ENCODE data around the gene D2HGDH.

Gene D2HGDH

DNA sequence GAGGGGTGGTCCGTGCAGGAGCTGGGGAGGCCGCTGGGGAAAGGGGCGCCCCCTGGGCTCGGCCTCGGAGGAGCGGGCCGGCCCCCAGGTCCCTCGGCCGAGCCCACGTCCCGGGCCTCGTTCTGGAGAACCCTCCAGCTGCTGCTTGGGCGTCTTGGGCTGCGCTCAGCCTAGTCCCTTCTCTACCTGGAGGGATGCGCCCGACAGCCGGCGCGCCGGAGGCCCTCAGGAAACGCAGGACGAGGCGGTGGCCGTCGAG lies 293 bp upstream of the D2HGDH start:
- Histone ChIP-seq H3K27me3 (ENCODE audit: control insufficient read depth in 3 of 3, insufficient read depth in 3 of 3, low read depth in 1 of 3, low read length in 3 of 3) (no peaks in the 10 kb centered on the region), H2BK5ac (ENCODE audit: low read length) (peak overlapping the region; percentile 26), H3K79me1 (ENCODE audit: low read depth, low read length) (peaks cover 4% of the 10 kb centered on the region), H3K27ac (replicated peaks; ENCODE audit: low read length) (no peak overlapping the region), H3K4me3 (ENCODE audit: low read length in 2 of 2) (peak overlapping the region; percentile 81 to 82), H3K9ac (ENCODE audit: low read depth, low read length, poor library complexity) (no peak overlapping the region), H3K14ac (ENCODE audit: low read length) (peak overlapping the region; percentile 96), H3K36me3 (replicated peaks in 1 of 2; ENCODE audit: control insufficient read depth in 2 of 2, insufficient read depth in 2 of 2, low read length in 2 of 2) (peaks cover 0 to 6% of the 10 kb centered on the region in 2 donors), H2BK120ac (ENCODE audit: low read depth, low read length) (no peak overlapping the region), H3K18ac (ENCODE audit: low read length) (peak overlapping the region; percentile 94), H3K9me3 (replicated peaks in 1 of 2; ENCODE audit: control insufficient read depth in 2 of 2, insufficient read depth in 1 of 2, low read depth in 1 of 2, low read length in 2 of 2) (peaks cover 4 to 6% of the 10 kb centered on the region in 2 donors), H2AK5ac (ENCODE audit: low read depth, low read length) (peak overlapping the region; percentile 70), H3K4ac (ENCODE audit: low read length) (no peak overlapping the region), H4K91ac (ENCODE audit: low read depth, low read length, poor library complexity) (no peak overlapping the region), H4K8ac (ENCODE audit: low read depth, low read length) (no peak overlapping the region), H3K4me1 (ENCODE audit: control insufficient read depth in 2 of 2, insufficient read depth in 1 of 2, low read depth in 1 of 2, low read length in 2 of 2) (peaks cover 0 to 2% of the 10 kb centered on the region in 2 donors), H3K23ac (ENCODE audit: low read depth, low read length, poor library complexity) (no peak overlapping the region), H2BK15ac (ENCODE audit: low read length) (no peak overlapping the region), H3K4me2 (ENCODE audit: insufficient read depth, low read length, poor library complexity, severe bottlenecking) (peak overlapping the region; percentile 62), H2AFZ (ENCODE audit: low read length) (peak overlapping the region; percentile 99), H2BK12ac (ENCODE audit: low read length) (no peak overlapping the region)
- no peak for DNase-seq (ENCODE audit: low spot score)
- WGBS, 2 donors (ENCODE audit: extremely low coverage in 2 of 2, insufficient read length in 2 of 2, insufficient replicate concordance in 1 of 2) = no CpG with 5 or more reads among the region's 25 CpGs

GRCh38 chr2:241736111-241736510 lies 1.7 kb downstream of the D2HGDH start:
- Histone ChIP-seq H3K18ac (ENCODE audit: low read length) (no peak overlapping the region), H3K4me3 (ENCODE audit: low read length in 2 of 2) (no peak overlapping the region), H3K27ac (replicated peaks; ENCODE audit: low read length) (no peak overlapping the region), H3K36me3 (replicated peaks in 1 of 2; ENCODE audit: control insufficient read depth in 2 of 2, insufficient read depth in 2 of 2, low read length in 2 of 2) (peaks cover 0 to 6% of the 10 kb centered on the region in 2 donors), H2AFZ (ENCODE audit: low read length) (no peak overlapping the region), H3K4me2 (ENCODE audit: insufficient read depth, low read length, poor library complexity, severe bottlenecking) (no peak overlapping the region), H3K4ac (ENCODE audit: low read length) (no peak overlapping the region), H3K23ac (ENCODE audit: low read depth, low read length, poor library complexity) (no peak overlapping the region), H3K9me3 (replicated peaks in 1 of 2; ENCODE audit: control insufficient read depth in 2 of 2, insufficient read depth in 1 of 2, low read depth in 1 of 2, low read length in 2 of 2) (peaks cover 4 to 6% of the 10 kb centered on the region in 2 donors), H2BK15ac (ENCODE audit: low read length) (no peak overlapping the region), H4K91ac (ENCODE audit: low read depth, low read length, poor library complexity) (no peak overlapping the region), H2BK12ac (ENCODE audit: low read length) (no peak overlapping the region), H3K14ac (ENCODE audit: low read length) (no peak overlapping the region), H3K9ac (ENCODE audit: low read depth, low read length, poor library complexity) (no peak overlapping the region), H3K4me1 (ENCODE audit: control insufficient read depth in 2 of 2, insufficient read depth in 1 of 2, low read depth in 1 of 2, low read length in 2 of 2) (peaks cover 0 to 2% of the 10 kb centered on the region in 2 donors), H3K27me3 (ENCODE audit: control insufficient read depth in 3 of 3, insufficient read depth in 3 of 3, low read depth in 1 of 3, low read length in 3 of 3) (no peaks in the 10 kb centered on the region), H2BK5ac (ENCODE audit: low read length) (no peak overlapping the region), H2BK120ac (ENCODE audit: low read depth, low read length) (no peak overlapping the region), H2AK5ac (ENCODE audit: low read depth, low read length) (no peak overlapping the region), H4K8ac (ENCODE audit: low read depth, low read length) (no peak overlapping the region), H3K79me1 (ENCODE audit: low read depth, low read length) (peaks cover 7% of the 10 kb centered on the region)
- no peak for DNase-seq (ENCODE audit: low spot score)
- WGBS, 2 donors (ENCODE audit: extremely low coverage in 2 of 2, insufficient read length in 2 of 2, insufficient replicate concordance in 1 of 2) = no CpG with 5 or more reads among the region's 3 CpGs

DNA sequence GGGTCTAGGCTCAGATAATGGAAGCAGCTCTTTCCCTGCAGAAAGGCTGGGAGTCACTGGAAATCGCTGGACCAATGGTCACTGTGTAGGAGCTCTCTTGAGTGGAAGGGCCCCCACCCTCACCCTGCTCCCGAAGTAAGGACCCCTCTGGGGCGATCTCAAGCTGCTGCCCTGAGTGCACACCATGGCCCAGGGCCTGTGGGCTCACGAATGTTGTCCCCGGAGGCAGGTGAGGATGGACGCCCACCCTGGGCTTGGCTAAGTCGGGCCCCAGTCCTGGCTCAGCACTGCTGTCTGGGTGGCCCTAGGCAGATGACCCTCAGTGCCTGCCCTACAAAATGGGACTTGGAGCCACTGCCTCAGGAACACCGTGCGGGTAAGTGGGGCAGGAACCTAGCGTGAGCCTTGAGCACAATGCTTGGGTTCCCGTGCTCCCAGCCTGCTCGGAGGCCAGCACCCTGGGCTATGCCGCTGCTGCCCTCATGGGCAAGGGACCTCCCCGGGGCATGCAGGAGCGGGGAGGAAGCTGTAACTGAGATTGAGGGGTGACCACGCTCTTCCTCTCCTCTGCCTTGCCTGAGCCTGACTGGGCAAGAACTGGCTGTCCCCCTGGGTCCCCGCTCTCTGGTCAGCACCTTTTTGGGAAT lies 3.7 kb downstream of the D2HGDH start:
- Histone ChIP-seq H4K91ac (ENCODE audit: low read depth, low read length, poor library complexity) (no peak overlapping the region), H2BK15ac (ENCODE audit: low read length) (peak overlapping the region; percentile 37), H3K4me1 (ENCODE audit: control insufficient read depth in 2 of 2, insufficient read depth in 1 of 2, low read depth in 1 of 2, low read length in 2 of 2) (peaks cover 0 to 2% of the 10 kb centered on the region in 2 donors), H2BK5ac (ENCODE audit: low read length) (peak overlapping the region; percentile 19), H3K79me1 (ENCODE audit: low read depth, low read length) (peaks cover 17% of the 10 kb centered on the region), H3K36me3 (replicated peaks in 1 of 2; ENCODE audit: control insufficient read depth in 2 of 2, insufficient read depth in 2 of 2, low read length in 2 of 2) (peaks cover 0 to 8% of the 10 kb centered on the region in 2 donors), H3K27ac (replicated peaks; ENCODE audit: low read length) (no peak overlapping the region), H4K8ac (ENCODE audit: low read depth, low read length) (peak overlapping the region; percentile 6), H3K9ac (ENCODE audit: low read depth, low read length, poor library complexity) (peak overlapping the region; percentile 44), H3K4me2 (ENCODE audit: insufficient read depth, low read length, poor library complexity, severe bottlenecking) (no peak overlapping the region), H3K4me3 (ENCODE audit: low read length in 2 of 2) (no peak overlapping the region), H2BK120ac (ENCODE audit: low read depth, low read length) (no peak overlapping the region), H3K18ac (ENCODE audit: low read length) (peak overlapping the region; percentile 72), H3K27me3 (ENCODE audit: control insufficient read depth in 3 of 3, insufficient read depth in 3 of 3, low read depth in 1 of 3, low read length in 3 of 3) (no peaks in the 10 kb centered on the region), H3K9me3 (replicated peaks in 1 of 2; ENCODE audit: control insufficient read depth in 2 of 2, insufficient read depth in 1 of 2, low read depth in 1 of 2, low read length in 2 of 2) (peaks cover 3% of the 10 kb centered on the region in 2 donors), H2AFZ (ENCODE audit: low read length) (no peak overlapping the region), H2AK5ac (ENCODE audit: low read depth, low read length) (peak overlapping the region; percentile 63), H3K4ac (ENCODE audit: low read length) (no peak overlapping the region), H2BK12ac (ENCODE audit: low read length) (no peak overlapping the region), H3K14ac (ENCODE audit: low read length) (no peak overlapping the region), H3K23ac (ENCODE audit: low read depth, low read length, poor library complexity) (peak overlapping the region; percentile 25)
- no CpG with 5 or more reads among the region's 17 CpGs for WGBS, 2 donors (ENCODE audit: extremely low coverage in 2 of 2, insufficient read length in 2 of 2, insufficient replicate concordance in 1 of 2)
- no peak for DNase-seq (ENCODE audit: low spot score)

- WGBS, 2 donors (ENCODE audit: extremely low coverage in 2 of 2, insufficient read length in 2 of 2, insufficient replicate concordance in 1 of 2) = no CpG with 5 or more reads among the region's 15 CpGs
- Histone ChIP-seq H2AFZ (ENCODE audit: low read length) (no peak overlapping the region), H3K4me3 (ENCODE audit: low read length in 2 of 2) (no peak overlapping the region), H4K8ac (ENCODE audit: low read depth, low read length) (no peak overlapping the region), H4K91ac (ENCODE audit: low read depth, low read length, poor library complexity) (no peak overlapping the region), H2BK15ac (ENCODE audit: low read length) (no peak overlapping the region), H2BK12ac (ENCODE audit: low read length) (no peak overlapping the region), H3K4me1 (ENCODE audit: control insufficient read depth in 2 of 2, insufficient read depth in 1 of 2, low read depth in 1 of 2, low read length in 2 of 2) (no peaks in the 10 kb centered on the region), H3K18ac (ENCODE audit: low read length) (no peak overlapping the region), H2AK5ac (ENCODE audit: low read depth, low read length) (no peak overlapping the region), H3K27me3 (ENCODE audit: control insufficient read depth in 3 of 3, insufficient read depth in 3 of 3, low read depth in 1 of 3, low read length in 3 of 3) (no peaks in the 10 kb centered on the region), H3K14ac (ENCODE audit: low read length) (no peak overlapping the region), H3K4ac (ENCODE audit: low read length) (no peak overlapping the region), H3K27ac (replicated peaks; ENCODE audit: low read length) (no peak overlapping the region), H3K36me3 (replicated peaks in 1 of 2; ENCODE audit: control insufficient read depth in 2 of 2, insufficient read depth in 2 of 2, low read length in 2 of 2) (peaks cover 7 to 18% of the 10 kb centered on the region in 2 donors), H2BK120ac (ENCODE audit: low read depth, low read length) (no peak overlapping the region), H3K4me2 (ENCODE audit: insufficient read depth, low read length, poor library complexity, severe bottlenecking) (no peak overlapping the region), H3K79me1 (ENCODE audit: low read depth, low read length) (peaks cover 17% of the 10 kb centered on the region), H2BK5ac (ENCODE audit: low read length) (peak overlapping the region; percentile 24), H3K23ac (ENCODE audit: low read depth, low read length, poor library complexity) (no peak overlapping the region), H3K9ac (ENCODE audit: low read depth, low read length, poor library complexity) (no peak overlapping the region), H3K9me3 (replicated peaks in 1 of 2; ENCODE audit: control insufficient read depth in 2 of 2, insufficient read depth in 1 of 2, low read depth in 1 of 2, low read length in 2 of 2) (no peaks in the 10 kb centered on the region)
- no peak for DNase-seq (ENCODE audit: low spot score)
Observed at GRCh38 chr2:241739177-241739576, 4.7 kb downstream of the D2HGDH start.

Measured in neuronal stem cell (in vitro differentiated cells).